ENCODE results near the gene MYL4. TPM values are rescaled to one million over a fixed set of nuclear protein-coding genes. Genes with fewer than 3 reads are reported as not detected.

The MYL4 gene
- total RNA-seq, 1 donor from 2014 or later, result not detected

- H3K27me3 ChIP-seq (ENCODE audit: control insufficient read depth, insufficient read depth, low read length), result no peaks in the 10 kb centered on the region
- TF ChIP-seq CTCF (IDR thresholded peaks at IDR 0.05; ENCODE audit: insufficient read depth, low read length, poor library complexity, severe bottlenecking), result no peak
- no peak overlapping the region for H3K4me3 ChIP-seq (ENCODE audit: low read depth, low read length)
- H3K36me3 ChIP-seq (ENCODE audit: control insufficient read depth, insufficient read depth, low read length), result peaks cover 2% of the 10 kb centered on the region
- no peak for DNase-seq (ENCODE audit: low read depth)
These were observed 9.8 kb downstream of the MYL4 start for GRCh38 chr17:47218896-47219430.

- H3K36me3 ChIP-seq (ENCODE audit: control insufficient read depth, insufficient read depth, low read length), result peaks cover 2% of the 10 kb centered on the region
- no peak for TF ChIP-seq CTCF (IDR thresholded peaks at IDR 0.05; ENCODE audit: insufficient read depth, low read length, poor library complexity, severe bottlenecking)
- H3K27me3 ChIP-seq (ENCODE audit: control insufficient read depth, insufficient read depth, low read length), result no peaks in the 10 kb centered on the region
- H3K4me3 ChIP-seq (ENCODE audit: low read depth, low read length), result no peak overlapping the region
- DNase-seq (ENCODE audit: low read depth), result no peak
These were observed 10.7 kb downstream of the MYL4 start for GRCh38 chr17:47219621-47220475.

GRCh38 chr17:47220531-47220999 lies 11.4 kb downstream of the MYL4 start:
- TF ChIP-seq CTCF (IDR thresholded peaks at IDR 0.05; ENCODE audit: insufficient read depth, low read length, poor library complexity, severe bottlenecking), result no peak
- peaks cover 2% of the 10 kb centered on the region for H3K36me3 ChIP-seq (ENCODE audit: control insufficient read depth, insufficient read depth, low read length)
- no peak overlapping the region for H3K4me3 ChIP-seq (ENCODE audit: low read depth, low read length)
- H3K27me3 ChIP-seq (ENCODE audit: control insufficient read depth, insufficient read depth, low read length), result no peaks in the 10 kb centered on the region
- no peak for DNase-seq (ENCODE audit: low read depth)

GRCh38 chr17:47221154-47221553 lies 12.0 kb downstream of the MYL4 start:
- no peak for DNase-seq (ENCODE audit: low read depth)
- Histone ChIP-seq H3K36me3 (ENCODE audit: control insufficient read depth, insufficient read depth, low read length) (peaks cover 2% of the 10 kb centered on the region), H3K27me3 (ENCODE audit: control insufficient read depth, insufficient read depth, low read length) (no peaks in the 10 kb centered on the region), H3K4me3 (ENCODE audit: low read depth, low read length) (no peak overlapping the region)
- no peak for TF ChIP-seq CTCF (IDR thresholded peaks at IDR 0.05; ENCODE audit: insufficient read depth, low read length, poor library complexity, severe bottlenecking)

GRCh38 chr17:47222047-47222446 lies 12.9 kb downstream of the MYL4 start:
- DNase-seq (ENCODE audit: low read depth), result no peak
- Histone ChIP-seq H3K27me3 (ENCODE audit: control insufficient read depth, insufficient read depth, low read length) (no peaks in the 10 kb centered on the region), H3K36me3 (ENCODE audit: control insufficient read depth, insufficient read depth, low read length) (peaks cover 2% of the 10 kb centered on the region), H3K4me3 (ENCODE audit: low read depth, low read length) (no peak overlapping the region)
- no peak for TF ChIP-seq CTCF (IDR thresholded peaks at IDR 0.05; ENCODE audit: insufficient read depth, low read length, poor library complexity, severe bottlenecking)
